ENCODE data around the gene NKAP. TPM values are rescaled to one million over a fixed set of nuclear protein-coding genes. Genes with fewer than 3 reads are reported as not detected.
A peak's percentile ranks its signal among the peaks of the same experiment; 100 is the strongest.

Gene NKAP
- total and polyA plus RNA-seq, 9 of the 15 experiments (the other 6 are each of a cell fraction or from before 2014, with no cell fraction given), result 3.1 to 8.3 (median 7.0) TPM

- TF ChIP-seq IFI16 (CRISPR knock-in tag; IDR thresholded peaks at IDR 0.05) (no peak), YBX1 (IDR thresholded peaks at IDR 0.05) (no peak), HDAC1 (IDR thresholded peaks at IDR 0.05) (peak in 1 of 2 experiments; percentile 29; a peak in 1 of 4 replicates), SRSF7 (optimal IDR thresholded peaks at IDR 0.05; ENCODE audit: low read depth, low read length) (no peak), ZNF507 (tag; conservative IDR thresholded peaks at IDR 0.05) (no peak), ZZZ3 (IDR thresholded peaks at IDR 0.05) (no peak), CGGBP1 (CRISPR knock-in tag; IDR thresholded peaks at IDR 0.05) (no peak), ZNF280A (IDR thresholded peaks at IDR 0.05; ENCODE audit: low read depth, partially characterized antibody) (no peak), SIX5 (IDR thresholded peaks at IDR 0.05; ENCODE audit: borderline replicate concordance in 1 of 2, insufficient read depth in 1 of 2, low read depth in 1 of 2, low read length in 2 of 2) (peak; percentile 48 to 51; a peak in 3 of 4 replicates), RBM34 (IDR thresholded peaks at IDR 0.05; ENCODE audit: borderline replicate concordance, insufficient read depth, low read length) (no peak), KLF16 (IDR thresholded peaks at IDR 0.05) (no peak), NFE2L1 (tag; IDR thresholded peaks at IDR 0.05; ENCODE audit: borderline replicate concordance, low read depth) (no peak), ARID1B (IDR thresholded peaks at IDR 0.05) (no peak), ZNF274 (IDR thresholded peaks at IDR 0.05; ENCODE audit: borderline replicate concordance, low read depth, low read length) (no peak), ZNF511 (CRISPR knock-in tag; IDR thresholded peaks at IDR 0.05) (no peak), TAF1 (IDR thresholded peaks at IDR 0.05; ENCODE audit: control insufficient read depth, extremely low read depth, insufficient read depth, low read length, severe bottlenecking) (peak; percentile 80), HNRNPK (IDR thresholded peaks at IDR 0.05; ENCODE audit: low read depth, low read length, poor library complexity, severe bottlenecking) (no peak), TAF7 (tag; IDR thresholded peaks at IDR 0.05) (0 out of 2 replicates have a peak, but pooled peaks have one; percentile 9), GATAD2A (IDR thresholded peaks at IDR 0.05) (no peak)
These were observed at the start of gene NKAP (continued) for GRCh38 chrX:119943185-119943988.
